Tibial artery (tissue), 4 donors: ENCODE data around the gene HDGFL1.

ENCODE experiments used
- DNase-seq, 2 donors: peaks; one replicate each; pipeline ENCODE4 v3.0.0-alpha.2; 2019
- H3K27ac ChIP-seq, 2 donors: fragments of 200-600 bp; sonication (generic) in 1 of 2; 1 replicate in 1 of 2; 2 replicates in 1 of 2; pipeline ENCODE4 v1.5.1; 2018 to 2019; ENCODE audit warnings: mild to moderate bottlenecking in 1 of 2
- H3K27me3 ChIP-seq, 2 donors: fragments of 200-600 bp; sonication (generic) in 1 of 2; one replicate each; pipeline versions ENCODE4 v1.5.1 to v1.6.0; 2016 to 2019
- H3K36me3 ChIP-seq, 3 donors: fragments of 200-600 bp; sonication (generic) in 2 of 3; one replicate each; pipeline ENCODE4 v1.5.1; 2016 to 2019; ENCODE audit warnings: mild to moderate bottlenecking in 2 of 3
- H3K4me1 ChIP-seq, 4 donors: fragments of 200-600 bp; sonication (generic) in 2 of 4; 1 replicate in 3 of 4; 2 replicates in 1 of 4; pipeline ENCODE4 v1.5.1; 2016 to 2019
- H3K4me3 ChIP-seq, 2 donors: fragments of 200-600 bp; sonication (generic) in 1 of 2; 1 replicate in 1 of 2; 2 replicates in 1 of 2; pipeline ENCODE4 v1.5.1; 2018 to 2019; ENCODE audit warnings: mild to moderate bottlenecking in 2 of 2
- H3K9me3 ChIP-seq, 3 donors: fragments of 200-600 bp; sonication (generic) in 1 of 3; one replicate each; pipeline ENCODE4 v1.5.1; 2016 to 2019
- intact Hi-C: fragments of 100-400 bp; cut with DNase I; formaldehyde crosslinking; loops from one replicate; pipeline ENCODE4 v1.15.0; 2023; ENCODE audit warnings: low total_unique reads
- TF ChIP-seq, protein P1 (sequence below), 2 experiments: fragments of 200-600 bp in 1 of 2; fragments of 450-650 bp in 1 of 2; IDR thresholded peaks; one replicate each; pipeline ENCODE4 v1.5.1; 2017 to 2019; ENCODE audit warnings: antibody characterized with exemption in 2 of 2, mild to moderate bottlenecking in 1 of 2, moderate library complexity in 1 of 2

Gene HDGFL1

DNA sequence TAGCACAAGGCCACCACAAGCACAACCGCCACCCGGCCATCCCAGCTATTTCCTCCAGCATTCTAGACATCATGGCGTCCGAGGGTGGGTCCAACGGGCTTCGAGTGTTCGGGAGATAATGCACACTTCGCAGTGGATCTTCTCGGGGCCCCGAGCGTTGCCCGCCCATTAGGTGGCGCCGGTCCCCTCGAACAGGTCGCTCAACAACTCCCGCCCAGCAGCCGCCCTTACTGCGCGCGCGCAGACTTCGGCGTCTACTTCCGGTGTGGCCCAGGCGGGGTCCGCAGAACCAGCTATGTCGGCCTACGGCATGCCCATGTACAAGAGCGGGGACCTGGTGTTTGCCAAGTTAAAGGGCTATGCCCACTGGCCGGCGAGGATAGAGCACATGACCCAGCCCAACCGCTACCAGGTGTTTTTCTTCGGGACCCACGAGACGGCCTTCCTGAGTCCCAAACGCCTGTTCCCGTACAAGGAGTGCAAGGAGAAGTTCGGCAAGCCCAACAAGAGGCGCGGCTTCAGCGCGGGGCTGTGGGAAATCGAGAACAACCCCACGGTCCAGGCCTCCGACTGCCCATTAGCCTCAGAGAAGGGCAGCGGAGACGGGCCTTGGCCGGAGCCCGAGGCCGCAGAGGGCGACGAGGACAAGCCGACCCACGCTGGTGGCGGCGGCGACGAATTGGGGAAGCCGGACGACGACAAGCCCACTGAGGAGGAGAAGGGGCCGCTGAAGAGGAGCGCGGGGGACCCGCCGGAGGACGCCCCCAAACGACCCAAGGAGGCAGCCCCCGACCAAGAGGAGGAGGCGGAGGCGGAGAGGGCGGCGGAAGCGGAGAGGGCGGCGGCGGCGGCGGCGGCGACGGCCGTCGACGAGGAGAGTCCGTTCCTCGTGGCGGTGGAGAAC, at the start of gene HDGFL1:
TSS of gene HDGFL1 (plus strand) at position 286 of the 904 bp plus-strand sequence. CDS start at position 296, 10 bp downstream.
- no peak for DNase-seq
- no peak within 1 kb of the TSS for H3K4me3 ChIP-seq
- H3K9me3 ChIP-seq, result no peaks in the 10 kb centered on the region
- TF ChIP-seq, protein P1, sequence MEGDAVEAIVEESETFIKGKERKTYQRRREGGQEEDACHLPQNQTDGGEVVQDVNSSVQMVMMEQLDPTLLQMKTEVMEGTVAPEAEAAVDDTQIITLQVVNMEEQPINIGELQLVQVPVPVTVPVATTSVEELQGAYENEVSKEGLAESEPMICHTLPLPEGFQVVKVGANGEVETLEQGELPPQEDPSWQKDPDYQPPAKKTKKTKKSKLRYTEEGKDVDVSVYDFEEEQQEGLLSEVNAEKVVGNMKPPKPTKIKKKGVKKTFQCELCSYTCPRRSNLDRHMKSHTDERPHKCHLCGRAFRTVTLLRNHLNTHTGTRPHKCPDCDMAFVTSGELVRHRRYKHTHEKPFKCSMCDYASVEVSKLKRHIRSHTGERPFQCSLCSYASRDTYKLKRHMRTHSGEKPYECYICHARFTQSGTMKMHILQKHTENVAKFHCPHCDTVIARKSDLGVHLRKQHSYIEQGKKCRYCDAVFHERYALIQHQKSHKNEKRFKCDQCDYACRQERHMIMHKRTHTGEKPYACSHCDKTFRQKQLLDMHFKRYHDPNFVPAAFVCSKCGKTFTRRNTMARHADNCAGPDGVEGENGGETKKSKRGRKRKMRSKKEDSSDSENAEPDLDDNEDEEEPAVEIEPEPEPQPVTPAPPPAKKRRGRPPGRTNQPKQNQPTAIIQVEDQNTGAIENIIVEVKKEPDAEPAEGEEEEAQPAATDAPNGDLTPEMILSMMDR (IDR thresholded peaks at IDR 0.05), result no peak
- no peaks in the 10 kb centered on the region for H3K36me3 ChIP-seq
- H3K4me1 ChIP-seq, result no peaks in the 10 kb centered on the region
- intact Hi-C loops, result no loop called here
- no peaks in the 10 kb centered on the region for H3K27me3 ChIP-seq
- H3K27ac ChIP-seq, result no peak within 1 kb of the TSS

DNA sequence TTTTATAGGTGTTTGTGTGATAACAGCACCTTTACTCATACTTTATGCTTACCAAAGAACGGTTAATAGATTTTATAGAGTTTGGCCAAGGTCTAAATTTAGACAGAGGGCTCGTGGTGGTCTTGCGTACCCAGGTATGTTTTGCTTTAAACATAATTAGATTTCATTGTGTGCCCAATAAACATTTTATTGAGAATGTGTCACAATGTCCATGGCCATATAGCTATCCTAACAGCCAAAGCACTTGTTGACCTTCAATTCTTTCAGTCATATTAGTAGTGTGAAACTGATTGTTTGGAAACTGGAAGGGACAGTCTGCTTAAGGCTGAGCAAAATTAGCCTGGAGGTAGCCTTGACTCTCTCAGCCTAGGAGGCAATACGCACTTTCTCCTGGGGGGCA, 48.3 kb upstream of the HDGFL1 start:
- TF ChIP-seq, protein P1 (IDR thresholded peaks at IDR 0.05), result no peak
- Histone ChIP-seq H3K36me3 (no peaks in the 10 kb centered on the region), H3K27me3 (no peaks in the 10 kb centered on the region), H3K27ac (no peak overlapping the region), H3K4me3 (no peak overlapping the region), H3K4me1 (peaks cover 0 to 2% (median 0%) of the 10 kb centered on the region in 4 donors), H3K9me3 (no peaks in the 10 kb centered on the region)
- DNase-seq, result no peak
- intact Hi-C loops, result no loop called here

DNA sequence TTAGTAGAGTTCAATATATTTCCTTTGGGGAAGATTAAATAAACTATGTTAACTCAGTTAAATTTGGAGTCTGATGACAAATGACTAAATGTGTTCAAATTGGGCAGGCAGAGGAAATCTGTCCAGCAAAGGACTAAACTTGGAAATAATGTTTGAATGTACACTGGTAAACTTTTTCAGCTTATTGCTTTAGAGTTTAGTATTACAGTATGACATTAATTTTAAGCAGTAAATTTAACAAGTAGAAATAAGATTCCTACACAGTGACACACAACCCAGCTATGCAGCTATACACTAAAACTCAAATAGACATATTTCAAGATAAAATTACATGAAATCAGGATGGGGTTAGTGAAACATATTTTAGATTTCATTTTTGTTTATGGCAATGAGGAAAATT, 42.6 kb upstream of the HDGFL1 start:
- intact Hi-C loops, result no loop called here
- Histone ChIP-seq H3K27ac (no peak overlapping the region), H3K4me1 (peaks cover 0 to 30% (median 0%) of the 10 kb centered on the region in 4 donors), H3K4me3 (no peak overlapping the region), H3K36me3 (no peaks in the 10 kb centered on the region), H3K9me3 (no peaks in the 10 kb centered on the region), H3K27me3 (no peaks in the 10 kb centered on the region)
- TF ChIP-seq, protein P1 (IDR thresholded peaks at IDR 0.05), result no peak
- DNase-seq, result no peak

DNA sequence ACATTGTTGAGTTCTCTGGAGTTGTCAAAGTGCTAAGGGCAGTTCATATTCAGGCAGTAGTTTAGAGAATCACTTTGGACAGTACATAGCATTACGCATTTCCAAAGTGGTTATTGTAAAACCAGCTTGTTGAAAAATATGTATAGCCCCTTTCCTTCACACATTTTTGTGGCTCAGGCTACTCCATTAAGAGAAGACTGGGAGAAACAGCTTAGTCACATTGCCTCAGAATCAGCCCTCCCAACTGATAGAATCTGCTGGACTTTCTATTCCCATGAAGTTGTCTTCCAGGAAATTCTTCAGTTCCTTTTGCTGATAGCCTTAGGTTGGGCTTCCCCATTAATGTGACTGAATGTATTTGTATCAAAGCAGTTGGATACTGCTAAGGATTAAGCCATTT, 39.5 kb upstream of the HDGFL1 start:
- Histone ChIP-seq H3K27ac (no peak overlapping the region), H3K9me3 (no peaks in the 10 kb centered on the region), H3K4me3 (no peak overlapping the region), H3K4me1 (peaks cover 0 to 30% (median 0%) of the 10 kb centered on the region in 4 donors), H3K27me3 (no peaks in the 10 kb centered on the region), H3K36me3 (no peaks in the 10 kb centered on the region)
- intact Hi-C loops, result no loop called here
- DNase-seq, result no peak
- TF ChIP-seq, protein P1 (IDR thresholded peaks at IDR 0.05), result no peak

DNA sequence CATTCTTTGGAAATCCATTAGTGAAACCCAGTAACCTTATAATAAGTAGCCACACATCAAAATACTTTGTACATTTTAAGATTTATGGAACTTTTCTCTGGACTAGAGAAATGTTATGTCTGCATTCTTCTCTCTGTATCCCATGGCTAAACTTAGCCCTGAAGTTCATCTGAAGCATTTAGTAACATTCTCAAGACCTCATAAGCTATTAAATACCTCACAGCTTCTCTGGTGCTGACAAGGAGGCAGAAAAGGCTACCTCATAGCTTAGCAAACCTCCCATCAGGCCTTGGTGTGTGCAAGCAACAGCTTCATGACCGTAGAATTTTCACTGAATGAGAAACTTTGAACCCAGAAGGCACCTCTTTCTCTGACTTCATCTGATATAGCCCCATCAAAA, 38.9 kb upstream of the HDGFL1 start:
- Histone ChIP-seq H3K4me3 (no peak overlapping the region), H3K27ac (no peak overlapping the region), H3K4me1 (peaks cover 0 to 30% (median 0%) of the 10 kb centered on the region in 4 donors), H3K9me3 (no peaks in the 10 kb centered on the region), H3K36me3 (no peaks in the 10 kb centered on the region), H3K27me3 (no peaks in the 10 kb centered on the region)
- TF ChIP-seq, protein P1 (IDR thresholded peaks at IDR 0.05), result no peak
- intact Hi-C loops, result no loop called here
- no peak for DNase-seq
